CD14-positive monocyte (primary cell): ENCODE data around the gene POLA1. TPM values are rescaled to one million over a fixed set of nuclear protein-coding genes. Genes with fewer than 3 reads are reported as not detected.

Source experiments
- DNase-seq, 3 donors: peaks; one replicate each; pipeline ENCODE4 v3.0.0-alpha.2; 2011 to 2022
- H2AFZ ChIP-seq: 2 replicates; pipeline ENCODE4 v1.6.0; 2012; ENCODE audit warnings: mild to moderate bottlenecking, low read depth, low read length, inconsistent platforms; ENCODE audit not compliant: insufficient read depth, poor library complexity, severe bottlenecking
- H3K27ac ChIP-seq, 2 donors: 1 replicate in 1 of 2; 2 replicates in 1 of 2; pipeline ENCODE4 v1.5.1; 2012 to 2013; ENCODE audit warnings: low read length in 2 of 2, control low read depth in 1 of 2, inconsistent platforms in 1 of 2, low read depth in 1 of 2, mild to moderate bottlenecking in 1 of 2
- H3K27me3 ChIP-seq, 2 donors: one replicate each; pipeline versions ENCODE4 v1.6.0 to v1.6.1; 2011 to 2013; ENCODE audit warnings: low read length in 2 of 2; ENCODE audit not compliant: control insufficient read depth in 2 of 2, insufficient read depth in 2 of 2
- H3K36me3 ChIP-seq, 2 donors: replicated peaks in 1 of 2; 1 replicate in 1 of 2; 2 replicates in 1 of 2; pipeline versions ENCODE4 v1.5.1 to v1.6.1; 2012 to 2013; ENCODE audit warnings: low read length in 2 of 2, control low read depth in 1 of 2, inconsistent platforms in 1 of 2, mild to moderate bottlenecking in 1 of 2; ENCODE audit not compliant: insufficient read depth in 2 of 2, control insufficient read depth in 1 of 2
- H3K4me1 ChIP-seq, 2 donors: 1 replicate in 1 of 2; 2 replicates in 1 of 2; pipeline versions ENCODE4 v1.5.1 to v1.6.1; 2012 to 2013; ENCODE audit warnings: low read length in 2 of 2, control low read depth in 1 of 2, inconsistent platforms in 1 of 2, mild to moderate bottlenecking in 1 of 2, moderate library complexity in 1 of 2; ENCODE audit not compliant: insufficient read depth in 2 of 2, control insufficient read depth in 1 of 2
- H3K4me2 ChIP-seq: replicated peaks from 2 replicates; pipeline ENCODE3; 2012; ENCODE audit warnings: low read length, moderate library complexity, mild to moderate bottlenecking; ENCODE audit not compliant: poor library complexity, severe bottlenecking; ENCODE audit errors: extremely low read depth
- H3K4me3 ChIP-seq, 3 experiments: fragments of 200-600 bp in 1 of 3; sonication (generic) in 1 of 3; replicated peaks in 1 of 3; 1 replicate in 2 of 3; 2 replicates in 1 of 3; pipeline ENCODE4 v1.5.1; 2011 to 2013; ENCODE audit warnings: low read length in 3 of 3, mild to moderate bottlenecking in 3 of 3, control low read depth in 2 of 3, low read depth in 2 of 3, inconsistent platforms in 1 of 3, moderate library complexity in 1 of 3
- H3K79me2 ChIP-seq: 2 replicates; pipeline ENCODE4 v1.6.0; 2012; ENCODE audit warnings: mild to moderate bottlenecking, control low read depth, inconsistent platforms, low read length, moderate library complexity; ENCODE audit not compliant: insufficient read depth
- H3K9ac ChIP-seq: 2 replicates; pipeline ENCODE4 v1.6.0; 2017; ENCODE audit warnings: low read length, mild to moderate bottlenecking; ENCODE audit not compliant: insufficient read depth, poor library complexity, severe bottlenecking
- H3K9me3 ChIP-seq, 2 donors: replicated peaks in 1 of 2; 1 replicate in 1 of 2; 2 replicates in 1 of 2; pipeline versions ENCODE4 v1.5.1 to v1.6.1; 2012 to 2013; ENCODE audit warnings: low read length in 2 of 2, control low read depth in 1 of 2; ENCODE audit not compliant: control insufficient read depth in 1 of 2, insufficient read depth in 1 of 2
- H4K20me1 ChIP-seq: 2 replicates; pipeline ENCODE4 v1.6.0; 2012; ENCODE audit warnings: mild to moderate bottlenecking, low read length, control low read depth, moderate library complexity; ENCODE audit not compliant: insufficient read depth
- H3K27ac Mint-ChIP-seq, 7 donors: one replicate each; pipeline ENCODE4 v1.8.0; 2020; ENCODE audit warnings: mild to moderate bottlenecking in 7 of 7, mixed read lengths in 7 of 7, moderate library complexity in 6 of 7, inconsistent platforms in 2 of 7
- H3K27me3 Mint-ChIP-seq, 3 donors: one replicate each; pipeline ENCODE4 v1.8.0; 2021 to 2022; ENCODE audit warnings: low read depth in 3 of 3, mild to moderate bottlenecking in 3 of 3, mixed read lengths in 3 of 3, moderate library complexity in 3 of 3, inconsistent platforms in 1 of 3
- H3K36me3 Mint-ChIP-seq, 2 donors: one replicate each; pipeline ENCODE4 v1.8.0; 2020; ENCODE audit warnings: mixed read lengths in 2 of 2, inconsistent platforms in 1 of 2, mild to moderate bottlenecking in 1 of 2
- H3K4me1 Mint-ChIP-seq: one replicate; pipeline ENCODE4 v1.8.0; 2020; ENCODE audit warnings: mild to moderate bottlenecking, mixed read lengths
- H3K4me3 Mint-ChIP-seq, 2 donors: one replicate each; pipeline ENCODE4 v1.8.0; 2020; ENCODE audit warnings: mild to moderate bottlenecking in 2 of 2, mixed read lengths in 2 of 2, moderate library complexity in 1 of 2
- H3K9me3 Mint-ChIP-seq, 7 donors: one replicate each; pipeline ENCODE4 v1.8.0; 2020 to 2022; ENCODE audit warnings: mixed read lengths in 7 of 7, mild to moderate bottlenecking in 6 of 7, moderate library complexity in 6 of 7, inconsistent platforms in 2 of 7
- WGBS: methylation state at CpG from one replicate; pipeline ENCODE4 v1.1.5; 2013; ENCODE audit warnings: missing lambda C conversion rate; ENCODE audit not compliant: insufficient coverage; 5-methylcytosine and 5-hydroxymethylcytosine counted together
- intact Hi-C, 2 donors: fragments of 100-400 bp; cut with micrococcal nuclease; formaldehyde crosslinking; loops; one replicate each; pipeline versions ENCODE4 v1.15.0 to v1.15.1; 2023
- polyA plus RNA-seq, 3 donors: library from polyadenylated mRNA; depleted of rRNA in 1 of 3; unstranded in 2 of 3; stranded (reverse) in 1 of 3; fragments of 300-500 nt in 2 of 3; fragments of >200 nt in 1 of 3; fragmentation: Illumina TruSeq in 2 of 3; gene quantifications; 1 replicate in 2 of 3; 2 replicates in 1 of 3; pipeline ENCODE4 v1.2.3, GENCODE V29; 2012 to 2021
- TF ChIP-seq, protein P1 (sequence below): fragments of 200-600 bp; IDR thresholded peaks from one replicate; pipeline ENCODE4 v1.8.0; 2022; ENCODE audit warnings: antibody characterized with exemption, mild to moderate bottlenecking

Gene POLA1
- polyA plus RNA-seq, 3 donors, result 1.2 to 1.4 (median 1.3) TPM

DNA sequence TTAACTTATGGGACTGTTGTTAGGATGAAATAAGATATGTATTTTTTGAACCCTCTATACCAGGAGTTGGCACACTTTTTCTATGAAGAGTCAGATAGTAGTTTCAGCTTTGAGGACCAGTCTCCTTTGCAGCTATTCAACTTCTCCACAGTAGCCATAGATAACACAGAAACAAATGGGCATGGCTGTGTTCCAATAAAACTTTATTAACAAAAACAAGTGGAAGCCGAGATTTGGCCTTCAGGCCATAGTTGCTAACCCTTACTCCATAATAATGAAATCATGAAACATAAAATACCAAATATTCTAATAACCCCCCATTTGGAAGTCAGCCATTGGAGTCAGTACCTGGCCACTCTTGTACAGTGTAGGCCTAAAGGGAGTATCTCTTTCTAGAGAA is 291.4 kb downstream of the POLA1 start:
- H3K9ac ChIP-seq, result no peak overlapping the region
- intact Hi-C loops, result no loop called here
- H3K4me1 ChIP-seq, result no peaks in the 10 kb centered on the region
- TF ChIP-seq, protein P1, sequence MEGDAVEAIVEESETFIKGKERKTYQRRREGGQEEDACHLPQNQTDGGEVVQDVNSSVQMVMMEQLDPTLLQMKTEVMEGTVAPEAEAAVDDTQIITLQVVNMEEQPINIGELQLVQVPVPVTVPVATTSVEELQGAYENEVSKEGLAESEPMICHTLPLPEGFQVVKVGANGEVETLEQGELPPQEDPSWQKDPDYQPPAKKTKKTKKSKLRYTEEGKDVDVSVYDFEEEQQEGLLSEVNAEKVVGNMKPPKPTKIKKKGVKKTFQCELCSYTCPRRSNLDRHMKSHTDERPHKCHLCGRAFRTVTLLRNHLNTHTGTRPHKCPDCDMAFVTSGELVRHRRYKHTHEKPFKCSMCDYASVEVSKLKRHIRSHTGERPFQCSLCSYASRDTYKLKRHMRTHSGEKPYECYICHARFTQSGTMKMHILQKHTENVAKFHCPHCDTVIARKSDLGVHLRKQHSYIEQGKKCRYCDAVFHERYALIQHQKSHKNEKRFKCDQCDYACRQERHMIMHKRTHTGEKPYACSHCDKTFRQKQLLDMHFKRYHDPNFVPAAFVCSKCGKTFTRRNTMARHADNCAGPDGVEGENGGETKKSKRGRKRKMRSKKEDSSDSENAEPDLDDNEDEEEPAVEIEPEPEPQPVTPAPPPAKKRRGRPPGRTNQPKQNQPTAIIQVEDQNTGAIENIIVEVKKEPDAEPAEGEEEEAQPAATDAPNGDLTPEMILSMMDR, result no peak
- H4K20me1 ChIP-seq, result no peaks in the 10 kb centered on the region
- Mint-ChIP-seq H3K9me3 (peaks cover 0 to 4% (median 0%) of the 10 kb centered on the region in 7 donors), H3K27ac (no peak overlapping the region), H3K4me1 (no peaks in the 10 kb centered on the region), H3K4me3 (no peak overlapping the region), H3K27me3 (peaks cover 0 to 1% (median 0%) of the 10 kb centered on the region in 3 donors), H3K36me3 (peaks cover 0 to 5% of the 10 kb centered on the region in 2 donors)
- H3K27ac ChIP-seq, result no peak overlapping the region
- no peak overlapping the region for H3K4me2 ChIP-seq
- no peak for DNase-seq
- H3K4me3 ChIP-seq, result no peak overlapping the region
- H3K36me3 ChIP-seq, result no peaks in the 10 kb centered on the region
- no peak overlapping the region for H2AFZ ChIP-seq
- H3K79me2 ChIP-seq, result no peaks in the 10 kb centered on the region
- no CpG with 5 or more reads among the region's 1 CpG for WGBS
- H3K9me3 ChIP-seq, result no peaks in the 10 kb centered on the region
- H3K27me3 ChIP-seq, result no peaks in the 10 kb centered on the region

DNA sequence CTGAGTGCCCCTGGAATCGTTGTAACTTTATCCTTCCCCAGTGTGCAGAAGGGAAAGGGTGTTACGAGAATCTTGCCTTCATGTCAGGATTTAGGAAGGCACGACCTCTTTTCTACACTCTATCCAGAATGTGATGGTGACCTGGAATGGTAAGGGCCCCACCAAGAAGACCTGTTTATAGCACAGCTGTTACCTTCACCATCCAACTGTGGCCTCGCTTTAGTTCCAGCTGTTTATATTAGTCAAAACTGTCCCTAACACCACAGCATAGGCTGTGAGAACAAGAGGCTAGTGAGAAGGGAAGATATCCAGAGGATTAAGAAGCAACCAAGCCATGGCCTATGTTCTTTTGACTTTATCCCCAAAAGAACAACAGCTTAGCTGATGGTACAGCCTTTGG is 294.0 kb downstream of the POLA1 start:
- H3K9me3 Mint-ChIP-seq, result peaks cover 0 to 4% (median 0%) of the 10 kb centered on the region in 7 donors

More for the DNA sequence above, 294.0 kb downstream of the POLA1 start:
- Mint-ChIP-seq H3K36me3 (peaks cover 4 to 5% of the 10 kb centered on the region in 2 donors), H3K27me3 (peaks cover 0 to 3% (median 0%) of the 10 kb centered on the region in 3 donors), H3K4me3 (no peak overlapping the region), H3K27ac (no peak overlapping the region), H3K4me1 (no peaks in the 10 kb centered on the region)
- Histone ChIP-seq H3K9ac (no peak overlapping the region), H4K20me1 (no peaks in the 10 kb centered on the region), H3K9me3 (no peaks in the 10 kb centered on the region), H3K4me3 (no peak overlapping the region), H3K4me1 (no peaks in the 10 kb centered on the region), H3K36me3 (no peaks in the 10 kb centered on the region), H2AFZ (no peak overlapping the region), H3K79me2 (no peaks in the 10 kb centered on the region), H3K4me2 (no peak overlapping the region), H3K27me3 (no peaks in the 10 kb centered on the region), H3K27ac (no peak overlapping the region)
- WGBS, result no CpG with 5 or more reads among the region's 4 CpGs
- intact Hi-C loops, result no loop called here
- no peak for DNase-seq
- TF ChIP-seq, protein P1, result no peak
